Right atrium auricular region (tissue), 2 donors: ENCODE measurements around the gene TBL1XR1. TPM values are rescaled to one million over a fixed set of nuclear protein-coding genes. Genes with fewer than 3 reads are reported as not detected.
A peak's percentile ranks its signal among the peaks of the same experiment; 100 is the strongest.

ENCODE experiments used
- DNase-seq: peaks from one replicate; pipeline ENCODE4 v3.0.0-alpha.2; 2019; ENCODE audit warnings: low spot score
- H3K27ac ChIP-seq, 2 donors: fragments of 200-600 bp; sonication (generic); 1 replicate in 1 of 2; 2 replicates in 1 of 2; pipeline ENCODE4 v1.5.1; 2016 to 2019
- H3K27me3 ChIP-seq, 2 donors: fragments of 200-600 bp; sonication (generic); one replicate each; pipeline versions ENCODE4 v1.5.1 to v1.6.0; 2017 to 2019
- H3K36me3 ChIP-seq: fragments of 200-600 bp; sonication (generic); one replicate; pipeline ENCODE4 v1.5.1; 2016
- H3K4me1 ChIP-seq, 2 donors: fragments of 200-600 bp; sonication (generic); one replicate each; pipeline versions ENCODE4 v1.5.1 to v1.6.0; 2017 to 2019
- H3K4me3 ChIP-seq, 2 donors: fragments of 200-600 bp; sonication (generic); 1 replicate in 1 of 2; 2 replicates in 1 of 2; pipeline ENCODE4 v1.5.1; 2017 to 2019; ENCODE audit warnings: mild to moderate bottlenecking in 1 of 2, moderate library complexity in 1 of 2
- H3K9me3 ChIP-seq, 2 donors: fragments of 200-600 bp; sonication (generic); one replicate each; pipeline ENCODE4 v1.5.1; 2019
- CTCF ChIP-seq, 2 donors: fragments of 200-600 bp; sonication (generic); IDR thresholded peaks; one replicate each; pipeline ENCODE4 v1.5.1; 2019; ENCODE audit warnings: antibody characterized with exemption in 2 of 2
- total RNA-seq, 2 donors: library from RNA; depleted of rRNA; stranded (reverse); fragments of >200 nt; gene quantifications; one replicate each; pipeline ENCODE4 v1.1.0, GENCODE V29; 2016

Gene TBL1XR1
- total RNA-seq, 2 donors from 2014 or later, result 68.2 to 79.9 TPM

- H3K36me3 ChIP-seq, result peaks cover 30% of the 10 kb centered on the region
- H3K9me3 ChIP-seq, result no peaks in the 10 kb centered on the region
- no peak for DNase-seq
Measured at GRCh38 chr3:177045222-177045621, 152.1 kb downstream of the TBL1XR1 start.

GRCh38 chr3:177041730-177042551 lies 155.3 kb downstream of the TBL1XR1 start:
- peaks cover 0 to 23% of the 10 kb centered on the region in 2 donors for H3K4me1 ChIP-seq
- H3K9me3 ChIP-seq, result no peaks in the 10 kb centered on the region
- H3K27me3 ChIP-seq, result no peaks in the 10 kb centered on the region
- no peak overlapping the region for H3K4me3 ChIP-seq
- no peak for DNase-seq
- H3K36me3 ChIP-seq, result peaks cover 22% of the 10 kb centered on the region
- no peak for TF ChIP-seq CTCF (IDR thresholded peaks at IDR 0.05)
- peak overlapping the region; percentile 67 to 75 for H3K27ac ChIP-seq

More at GRCh38 chr3:177045222-177045621, 152.1 kb downstream of the TBL1XR1 start:
- H3K27ac ChIP-seq, result no peak overlapping the region
- no peak overlapping the region for H3K4me3 ChIP-seq
- no peaks in the 10 kb centered on the region for H3K27me3 ChIP-seq
- TF ChIP-seq CTCF (IDR thresholded peaks at IDR 0.05), result no peak
- H3K4me1 ChIP-seq, result peaks cover 0 to 21% of the 10 kb centered on the region in 2 donors

GRCh38 chr3:177041021-177041729 lies 156.1 kb downstream of the TBL1XR1 start:
- H3K27ac ChIP-seq, result peak overlapping the region; percentile 67 to 75
- peaks cover 0 to 23% of the 10 kb centered on the region in 2 donors for H3K4me1 ChIP-seq
- TF ChIP-seq CTCF (IDR thresholded peaks at IDR 0.05), result no peak
- peaks cover 17% of the 10 kb centered on the region for H3K36me3 ChIP-seq
- H3K27me3 ChIP-seq, result no peaks in the 10 kb centered on the region
- no peaks in the 10 kb centered on the region for H3K9me3 ChIP-seq
- H3K4me3 ChIP-seq, result no peak overlapping the region
- DNase-seq, result peak; percentile 76

GRCh38 chr3:177039490-177040274 lies 157.6 kb downstream of the TBL1XR1 start:
- Histone ChIP-seq H3K9me3 (no peaks in the 10 kb centered on the region), H3K36me3 (peaks cover 16% of the 10 kb centered on the region), H3K27me3 (no peaks in the 10 kb centered on the region), H3K4me1 (peaks cover 0 to 23% of the 10 kb centered on the region in 2 donors), H3K27ac (peak overlapping the region; percentile 67 to 75), H3K4me3 (no peak overlapping the region)
- no peak for DNase-seq
- no peak for TF ChIP-seq CTCF (IDR thresholded peaks at IDR 0.05)

- no peaks in the 10 kb centered on the region for H3K9me3 ChIP-seq
- H3K4me3 ChIP-seq, result no peak overlapping the region
- no peaks in the 10 kb centered on the region for H3K27me3 ChIP-seq
- peaks cover 30% of the 10 kb centered on the region for H3K36me3 ChIP-seq
- no peak for DNase-seq
- H3K4me1 ChIP-seq, result peaks cover 0 to 23% of the 10 kb centered on the region in 2 donors
- no peak for TF ChIP-seq CTCF (IDR thresholded peaks at IDR 0.05)
- H3K27ac ChIP-seq, result no peak overlapping the region
Measured at GRCh38 chr3:177037241-177037640, 160.0 kb downstream of the TBL1XR1 start.
